HepG2 (cell line): ENCODE data around the gene MYO5B. TPM values are rescaled to one million over a fixed set of nuclear protein-coding genes. Genes with fewer than 3 reads are reported as not detected.

ENCODE experiments used
- ETV5 ChIP-seq: IDR thresholded peaks from 2 replicates; pipeline ENCODE4 v1.6.1; 2018; ENCODE audit warnings: missing biosample characterization, missing genetic modification reagents, inconsistent platforms, borderline replicate concordance
- FOSL1 ChIP-seq: sonication (generic); formaldehyde crosslinking; IDR thresholded peaks from 2 replicates; pipeline ENCODE4 v1.9.0; 2021; ENCODE audit warnings: missing genetic modification reagents, borderline replicate concordance
- FOXO4 ChIP-seq: sonication (generic); formaldehyde crosslinking; conservative IDR thresholded peaks from 2 replicates; pipeline ENCODE4 v1.8.1; 2023; ENCODE audit warnings: missing genetic modification reagents
- GTF2F1 ChIP-seq: fragments of 150-350 bp; IDR thresholded peaks from 2 replicates; pipeline ENCODE4 v1.6.1; 2014; ENCODE audit warnings: low read length
- HNF1A ChIP-seq, 2 experiments: sonication (generic) in 1 of 2; formaldehyde crosslinking in 1 of 2; IDR thresholded peaks; 2 replicates each; pipeline versions ENCODE4 v1.4.0 to v1.6.1; 2016 to 2020; ENCODE audit warnings: borderline replicate concordance in 1 of 2, low read depth in 1 of 2, mild to moderate bottlenecking in 1 of 2, missing genetic modification reagents in 1 of 2
- PITX1 ChIP-seq: sonication (generic); formaldehyde crosslinking; IDR thresholded peaks from 2 replicates; pipeline ENCODE4 v1.5.1; 2020; ENCODE audit warnings: mild to moderate bottlenecking, missing genetic modification reagents
- SYNCRIP ChIP-seq: fragments of 200-400 bp; formaldehyde crosslinking; IDR thresholded peaks from 2 replicates; pipeline ENCODE4 v1.6.1; 2018; ENCODE audit warnings: mild to moderate bottlenecking, low read depth, low read length; ENCODE audit not compliant: insufficient read depth
- TAF15 ChIP-seq: fragments of 200-400 bp; formaldehyde crosslinking; IDR thresholded peaks from one replicate; pipeline ENCODE4 v1.6.1; 2018; ENCODE audit warnings: mild to moderate bottlenecking, low read depth, low read length; ENCODE audit not compliant: poor library complexity, severe bottlenecking
- TBX2 ChIP-seq: sonication (generic); formaldehyde crosslinking; IDR thresholded peaks from 2 replicates; pipeline ENCODE4 v1.5.0; 2020; ENCODE audit warnings: missing genetic modification reagents, mild to moderate bottlenecking, borderline replicate concordance
- TEAD3 ChIP-seq: optimal IDR thresholded peaks from 2 replicates; pipeline ENCODE3; 2016; ENCODE audit warnings: borderline replicate concordance
- THAP11 ChIP-seq: IDR thresholded peaks from 2 replicates; pipeline ENCODE4 v1.6.1; 2016; ENCODE audit warnings: missing biosample characterization, missing genetic modification reagents
- THAP7 ChIP-seq: sonication (generic); formaldehyde crosslinking; IDR thresholded peaks from 2 replicates; pipeline ENCODE4 v1.8.1; 2023; ENCODE audit warnings: mild to moderate bottlenecking, missing genetic modification reagents
- U2AF2 ChIP-seq: fragments of 200-400 bp; formaldehyde crosslinking; IDR thresholded peaks from 2 replicates; pipeline ENCODE4 v1.6.1; 2017; ENCODE audit warnings: low read depth, mild to moderate bottlenecking, low read length
- ZBTB37 ChIP-seq: sonication (generic); formaldehyde crosslinking; IDR thresholded peaks from 2 replicates; pipeline ENCODE4 v1.4.0; 2020; ENCODE audit warnings: mild to moderate bottlenecking, missing genetic modification reagents
- ZNF414 ChIP-seq: sonication (generic); formaldehyde crosslinking; IDR thresholded peaks from 2 replicates; pipeline ENCODE4 v1.5.0; 2020; ENCODE audit warnings: missing genetic modification reagents
- ZNF704 ChIP-seq: sonication (generic); formaldehyde crosslinking; IDR thresholded peaks from 2 replicates; pipeline ENCODE4 v1.8.1; 2023; ENCODE audit warnings: mild to moderate bottlenecking, inconsistent platforms, moderate library complexity, missing genetic modification reagents, borderline replicate concordance
- ZNF749 ChIP-seq: sonication (generic); formaldehyde crosslinking; IDR thresholded peaks from 2 replicates; pipeline ENCODE4 v1.8.0; 2022; ENCODE audit warnings: mild to moderate bottlenecking, missing genetic modification reagents, moderate library complexity, borderline replicate concordance
- ZNF879 ChIP-seq: sonication (generic); formaldehyde crosslinking; IDR thresholded peaks from 2 replicates; pipeline ENCODE4 v1.8.1; 2023; ENCODE audit warnings: missing genetic modification reagents
- polyA plus RNA-seq, 8 experiments: library from polyadenylated mRNA; depleted of rRNA in 3 of 8; stranded (reverse) in 7 of 8; unstranded in 1 of 8; fragments of >200 nt; fragmentation: Illumina TruSeq in 4 of 8; extraction: Trizol in 4 of 8; gene quantifications; 2 replicates each; pipeline versions ENCODE4 v1.2.1 to v1.2.3, GENCODE V29; 2011 to 2016; ENCODE audit warnings: low read depth in 4 of 8, missing spikeins in 1 of 8, mixed read lengths in 1 of 8; ENCODE audit not compliant: insufficient read depth in 1 of 8
- total RNA-seq, 5 experiments: library from RNA; depleted of rRNA; stranded (reverse); fragments of >200 nt; fragmentation: Illumina TruSeq; extraction: Trizol; gene quantifications; 2 replicates each; pipeline ENCODE4 v1.2.3, GENCODE V29; 2016; ENCODE audit warnings: low read depth in 1 of 5

MYO5B gene
- total and polyA plus RNA-seq, 2 of the 13 experiments (the other 11 are each of a cell fraction or from before 2014, with no cell fraction given) = 13.1 to 24.0 TPM

GRCh38 chr18:50115095-50115494 is 79.9 kb downstream of the MYO5B start (continued):
- TF ChIP-seq TAF15 = no peak
- no peak for TF ChIP-seq FOXO4 (CRISPR knock-in tag)
- TF ChIP-seq SYNCRIP = no peak
- no peak for TF ChIP-seq GTF2F1
- no peak for TF ChIP-seq TBX2 (CRISPR knock-in tag)
- no peak for TF ChIP-seq ZNF879 (CRISPR knock-in tag)
- no peak for TF ChIP-seq FOSL1 (CRISPR knock-in tag)
- no peak for TF ChIP-seq HNF1A (IDR thresholded peaks at IDR 0.05; ENCODE audit: low read depth)
- TF ChIP-seq HNF1A (CRISPR knock-in tag; IDR thresholded peaks at IDR 0.05; ENCODE audit: borderline replicate concordance) = no peak
- TF ChIP-seq THAP7 (CRISPR knock-in tag) = no peak
- no peak for TF ChIP-seq ZNF414 (CRISPR knock-in tag)
- no peak for TF ChIP-seq ZBTB37 (CRISPR knock-in tag)
- TF ChIP-seq ETV5 = 0 out of 2 replicates have a peak, but pooled peaks have one; percentile 22
- no peak for TF ChIP-seq ZNF749 (CRISPR knock-in tag)
- TF ChIP-seq THAP11 (CRISPR knock-in tag) = no peak
- no peak for TF ChIP-seq ZNF704 (CRISPR knock-in tag)
- no peak for TF ChIP-seq U2AF2
- no peak for TF ChIP-seq PITX1 (CRISPR knock-in tag)
- TF ChIP-seq TEAD3 (CRISPR knock-in tag) = peak; percentile 40
